HepG2 (cell line): ENCODE data around the gene TMTC4. TPM values are rescaled to one million over a fixed set of nuclear protein-coding genes. Genes with fewer than 3 reads are reported as not detected.
A peak's percentile ranks its signal among the peaks of the same experiment; 100 is the strongest.

ENCODE experiments used
- AKNA ChIP-seq: sonication (generic); formaldehyde crosslinking; IDR thresholded peaks from 2 replicates; pipeline ENCODE4 v1.4.0; 2020; ENCODE audit warnings: missing genetic modification reagents, borderline replicate concordance
- MNT ChIP-seq: fragments of 450-650 bp; IDR thresholded peaks from 2 replicates; pipeline ENCODE4 v1.6.1; 2016
- MYC ChIP-seq: sonication (generic); formaldehyde crosslinking; IDR thresholded peaks from 2 replicates; pipeline ENCODE4 v1.9.0; 2021; ENCODE audit warnings: missing genetic modification reagents, borderline replicate concordance
- NR3C1 ChIP-seq: sonication (generic); formaldehyde crosslinking; IDR thresholded peaks from 2 replicates; pipeline ENCODE4 v1.4.0; 2020; ENCODE audit warnings: missing genetic modification reagents
- ONECUT2 ChIP-seq: sonication (generic); formaldehyde crosslinking; IDR thresholded peaks from 2 replicates; pipeline ENCODE4 v1.4.0; 2020; ENCODE audit warnings: missing genetic modification reagents
- SP140L ChIP-seq: sonication (generic); formaldehyde crosslinking; IDR thresholded peaks from 2 replicates; pipeline ENCODE4 v1.4.0; 2020; ENCODE audit warnings: missing genetic modification reagents, borderline replicate concordance
- SPEN ChIP-seq: sonication (generic); formaldehyde crosslinking; IDR thresholded peaks from 2 replicates; pipeline ENCODE4 v1.5.1; 2020; ENCODE audit warnings: low read depth, mild to moderate bottlenecking, missing genetic modification reagents
- TARDBP ChIP-seq: sonication (generic); formaldehyde crosslinking; IDR thresholded peaks from 2 replicates; pipeline ENCODE4 v1.8.0; 2022; ENCODE audit warnings: mild to moderate bottlenecking, missing genetic modification reagents
- ZNF17 ChIP-seq: sonication (generic); formaldehyde crosslinking; IDR thresholded peaks from 2 replicates; pipeline ENCODE4 v1.5.0; 2020; ENCODE audit warnings: mild to moderate bottlenecking, missing genetic modification reagents
- ZNF329 ChIP-seq: sonication (generic); formaldehyde crosslinking; IDR thresholded peaks from 2 replicates; pipeline ENCODE4 v1.9.0; 2021; ENCODE audit warnings: low read depth, mild to moderate bottlenecking, missing genetic modification reagents
- ZNF484 ChIP-seq: sonication (generic); formaldehyde crosslinking; IDR thresholded peaks from 2 replicates; pipeline ENCODE4 v1.5.1; 2020; ENCODE audit warnings: mild to moderate bottlenecking, low read depth, missing genetic modification reagents, borderline replicate concordance
- ZNF7 ChIP-seq: IDR thresholded peaks from 2 replicates; pipeline ENCODE4 v1.6.1; 2016; ENCODE audit warnings: missing biosample characterization, missing genetic modification reagents
- polyA plus RNA-seq, 8 experiments: library from polyadenylated mRNA; depleted of rRNA in 3 of 8; stranded (reverse) in 7 of 8; unstranded in 1 of 8; fragments of >200 nt; fragmentation: Illumina TruSeq in 4 of 8; extraction: Trizol in 4 of 8; gene quantifications; 2 replicates each; pipeline versions ENCODE4 v1.2.1 to v1.2.3, GENCODE V29; 2011 to 2016; ENCODE audit warnings: low read depth in 4 of 8, missing spikeins in 1 of 8, mixed read lengths in 1 of 8; ENCODE audit not compliant: insufficient read depth in 1 of 8
- total RNA-seq, 5 experiments: library from RNA; depleted of rRNA; stranded (reverse); fragments of >200 nt; fragmentation: Illumina TruSeq; extraction: Trizol; gene quantifications; 2 replicates each; pipeline ENCODE4 v1.2.3, GENCODE V29; 2016; ENCODE audit warnings: low read depth in 1 of 5
- TF ChIP-seq, protein P1 (sequence below): sonication (generic); formaldehyde crosslinking; IDR thresholded peaks from 2 replicates; pipeline ENCODE4 v1.5.1; 2020; ENCODE audit warnings: mild to moderate bottlenecking, missing genetic modification reagents, moderate library complexity
- TF ChIP-seq, protein P2 (sequence below): sonication (generic); formaldehyde crosslinking; IDR thresholded peaks from 2 replicates; pipeline ENCODE4 v1.4.0; 2020; ENCODE audit warnings: low read depth, mild to moderate bottlenecking, missing genetic modification reagents

Gene TMTC4
- total and polyA plus RNA-seq, 2 of the 13 experiments (the other 11 are each of a cell fraction or from before 2014, with no cell fraction given): 16.0 to 22.6 TPM

- no peak for TF ChIP-seq SP140L (CRISPR knock-in tag)
- no peak for TF ChIP-seq ZNF484 (CRISPR knock-in tag)
- no peak for TF ChIP-seq ONECUT2
- TF ChIP-seq, protein P1, sequence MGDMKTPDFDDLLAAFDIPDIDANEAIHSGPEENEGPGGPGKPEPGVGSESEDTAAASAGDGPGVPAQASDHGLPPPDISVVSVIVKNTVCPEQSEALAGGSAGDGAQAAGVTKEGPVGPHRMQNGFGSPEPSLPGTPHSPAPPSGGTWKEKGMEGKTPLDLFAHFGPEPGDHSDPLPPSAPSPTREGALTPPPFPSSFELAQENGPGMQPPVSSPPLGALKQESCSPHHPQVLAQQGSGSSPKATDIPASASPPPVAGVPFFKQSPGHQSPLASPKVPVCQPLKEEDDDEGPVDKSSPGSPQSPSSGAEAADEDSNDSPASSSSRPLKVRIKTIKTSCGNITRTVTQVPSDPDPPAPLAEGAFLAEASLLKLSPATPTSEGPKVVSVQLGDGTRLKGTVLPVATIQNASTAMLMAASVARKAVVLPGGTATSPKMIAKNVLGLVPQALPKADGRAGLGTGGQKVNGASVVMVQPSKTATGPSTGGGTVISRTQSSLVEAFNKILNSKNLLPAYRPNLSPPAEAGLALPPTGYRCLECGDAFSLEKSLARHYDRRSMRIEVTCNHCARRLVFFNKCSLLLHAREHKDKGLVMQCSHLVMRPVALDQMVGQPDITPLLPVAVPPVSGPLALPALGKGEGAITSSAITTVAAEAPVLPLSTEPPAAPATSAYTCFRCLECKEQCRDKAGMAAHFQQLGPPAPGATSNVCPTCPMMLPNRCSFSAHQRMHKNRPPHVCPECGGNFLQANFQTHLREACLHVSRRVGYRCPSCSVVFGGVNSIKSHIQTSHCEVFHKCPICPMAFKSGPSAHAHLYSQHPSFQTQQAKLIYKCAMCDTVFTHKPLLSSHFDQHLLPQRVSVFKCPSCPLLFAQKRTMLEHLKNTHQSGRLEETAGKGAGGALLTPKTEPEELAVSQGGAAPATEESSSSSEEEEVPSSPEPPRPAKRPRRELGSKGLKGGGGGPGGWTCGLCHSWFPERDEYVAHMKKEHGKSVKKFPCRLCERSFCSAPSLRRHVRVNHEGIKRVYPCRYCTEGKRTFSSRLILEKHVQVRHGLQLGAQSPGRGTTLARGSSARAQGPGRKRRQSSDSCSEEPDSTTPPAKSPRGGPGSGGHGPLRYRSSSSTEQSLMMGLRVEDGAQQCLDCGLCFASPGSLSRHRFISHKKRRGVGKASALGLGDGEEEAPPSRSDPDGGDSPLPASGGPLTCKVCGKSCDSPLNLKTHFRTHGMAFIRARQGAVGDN (CRISPR knock-in tag): peak; percentile 72
- TF ChIP-seq SPEN (CRISPR knock-in tag): peak; percentile 75; the same call in 1 of the 2 replicates
- TF ChIP-seq MNT: no peak
- peak; percentile 35; the same call in 1 of the 2 replicates for TF ChIP-seq TARDBP (CRISPR knock-in tag)
- TF ChIP-seq NR3C1 (CRISPR knock-in tag): no peak
- TF ChIP-seq AKNA: no peak
- TF ChIP-seq, protein P2, sequence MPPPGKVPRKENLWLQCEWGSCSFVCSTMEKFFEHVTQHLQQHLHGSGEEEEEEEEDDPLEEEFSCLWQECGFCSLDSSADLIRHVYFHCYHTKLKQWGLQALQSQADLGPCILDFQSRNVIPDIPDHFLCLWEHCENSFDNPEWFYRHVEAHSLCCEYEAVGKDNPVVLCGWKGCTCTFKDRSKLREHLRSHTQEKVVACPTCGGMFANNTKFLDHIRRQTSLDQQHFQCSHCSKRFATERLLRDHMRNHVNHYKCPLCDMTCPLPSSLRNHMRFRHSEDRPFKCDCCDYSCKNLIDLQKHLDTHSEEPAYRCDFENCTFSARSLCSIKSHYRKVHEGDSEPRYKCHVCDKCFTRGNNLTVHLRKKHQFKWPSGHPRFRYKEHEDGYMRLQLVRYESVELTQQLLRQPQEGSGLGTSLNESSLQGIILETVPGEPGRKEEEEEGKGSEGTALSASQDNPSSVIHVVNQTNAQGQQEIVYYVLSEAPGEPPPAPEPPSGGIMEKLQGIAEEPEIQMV (CRISPR knock-in tag): no peak
- no peak for TF ChIP-seq ZNF329 (CRISPR knock-in tag)
- no peak for TF ChIP-seq ZNF17 (CRISPR knock-in tag)
- TF ChIP-seq MYC (CRISPR knock-in tag): 0 out of 2 replicates have a peak, but pooled peaks have one; percentile 13
- TF ChIP-seq ZNF7: no peak
These were observed 471 bp upstream of the TMTC4 start (continued) for GRCh38 chr13:100674872-100675660.
